Body of pancreas (tissue), 4 donors: ENCODE measurements around the gene EHBP1. TPM values are rescaled to one million over a fixed set of nuclear protein-coding genes. Genes with fewer than 3 reads are reported as not detected.

Source experiments
- ATAC-seq: fragments of 150-250 bp; one replicate; pipeline ENCODE4 v1.9.1; 2016
- DNase-seq, 4 donors: peaks; one replicate each; pipeline ENCODE4 v3.0.0-alpha.2; 2019
- H3K27ac ChIP-seq, 4 donors: fragments of 200-600 bp; sonication (generic); 1 replicate in 3 of 4; 2 replicates in 1 of 4; pipeline versions ENCODE4 v1.5.1 to v1.6.1; 2016 to 2019; ENCODE audit warnings: mild to moderate bottlenecking in 1 of 4, mixed read lengths in 1 of 4, moderate library complexity in 1 of 4
- H3K27me3 ChIP-seq, 2 donors: fragments of 200-600 bp; sonication (generic); one replicate each; pipeline ENCODE4 v1.6.0; 2016; ENCODE audit warnings: mild to moderate bottlenecking in 1 of 2
- H3K36me3 ChIP-seq, 2 donors: fragments of 200-600 bp; sonication (generic); replicated peaks in 1 of 2; 2 replicates each; pipeline ENCODE4 v1.5.1; 2016; ENCODE audit warnings: low read depth in 2 of 2; ENCODE audit not compliant: insufficient read depth in 1 of 2
- H3K4me1 ChIP-seq: fragments of 200-600 bp; sonication (generic); one replicate; pipeline ENCODE4 v1.6.0; 2016
- H3K4me3 ChIP-seq, 2 donors: fragments of 200-600 bp; sonication (generic); 1 replicate in 1 of 2; 2 replicates in 1 of 2; pipeline ENCODE4 v1.5.1; 2016 to 2019
- H3K9me3 ChIP-seq, 3 donors: fragments of 200-600 bp; sonication (generic); 1 replicate in 2 of 3; 2 replicates in 1 of 3; pipeline ENCODE4 v1.5.1; 2016
- CTCF ChIP-seq, 7 experiments: fragments of 450-650 bp in 4 of 7; fragments of 200-600 bp in 3 of 7; sonication (generic) in 3 of 7; IDR thresholded peaks; one replicate each; pipeline ENCODE4 v1.5.1; 2016 to 2019; ENCODE audit warnings: antibody characterized with exemption in 7 of 7
- POLR2A ChIP-seq, 3 donors: fragments of 450-650 bp; IDR thresholded peaks; one replicate each; pipeline ENCODE4 v1.6.1; 2016; ENCODE audit warnings: antibody characterized with exemption in 3 of 3, mild to moderate bottlenecking in 2 of 3
- WGBS, 2 donors: methylation state at CpG; one replicate each; pipeline ENCODE4 v1.1.5; 2017; 5-methylcytosine and 5-hydroxymethylcytosine counted together
- intact Hi-C: fragments of 100-400 bp; cut with DNase I; formaldehyde crosslinking; loops from one replicate; pipeline ENCODE4 v1.15.1; 2023
- total RNA-seq, 2 donors: library from RNA; depleted of rRNA; stranded (reverse); fragments of >200 nt; gene quantifications; one replicate each; pipeline ENCODE4 v1.1.0, GENCODE V29; 2016

EHBP1 gene
- total RNA-seq, 2 donors from 2014 or later, result 43.6 to 45.8 TPM

- Histone ChIP-seq H3K4me1 (no peaks in the 10 kb centered on the region), H3K4me3 (no peak overlapping the region), H3K27me3 (no peaks in the 10 kb centered on the region), H3K27ac (no peak overlapping the region), H3K9me3 (no peaks in the 10 kb centered on the region), H3K36me3 (no peaks in the 10 kb centered on the region)
- no peak for ATAC-seq
- no peak for DNase-seq
- TF ChIP-seq CTCF (IDR thresholded peaks at IDR 0.05), result no peak
- TF ChIP-seq POLR2A (IDR thresholded peaks at IDR 0.05), result no peak
- intact Hi-C loops, result no loop called here
Measured at GRCh38 chr2:63007813-63008458, 302.4 kb downstream of the EHBP1 start.

- intact Hi-C loops, result no loop called here
- no peak overlapping the region for H3K4me3 ChIP-seq
- no peak for ATAC-seq
Measured at GRCh38 chr2:63008838-63009237, 303.3 kb downstream of the EHBP1 start.

GRCh38 chr2:63009490-63009889, 304.0 kb downstream of the EHBP1 start:
- Histone ChIP-seq H3K27ac (no peak overlapping the region), H3K36me3 (no peaks in the 10 kb centered on the region), H3K4me3 (no peak overlapping the region), H3K9me3 (no peaks in the 10 kb centered on the region), H3K27me3 (no peaks in the 10 kb centered on the region), H3K4me1 (no peaks in the 10 kb centered on the region)
- ATAC-seq, result no peak
- DNase-seq, result no peak
- intact Hi-C loops, result no loop called here
- TF ChIP-seq POLR2A (IDR thresholded peaks at IDR 0.05) (no peak), CTCF (IDR thresholded peaks at IDR 0.05) (no peak)

More at GRCh38 chr2:63008838-63009237, 303.3 kb downstream of the EHBP1 start:
- Histone ChIP-seq H3K27me3 (no peaks in the 10 kb centered on the region), H3K4me1 (no peaks in the 10 kb centered on the region), H3K9me3 (no peaks in the 10 kb centered on the region), H3K27ac (no peak overlapping the region), H3K36me3 (no peaks in the 10 kb centered on the region)
- TF ChIP-seq POLR2A (IDR thresholded peaks at IDR 0.05) (no peak), CTCF (IDR thresholded peaks at IDR 0.05) (no peak)
- 93 to 97% methylated on average over 1 of the region's 1 CpG for WGBS, 2 donors
- no peak for DNase-seq

GRCh38 chr2:63012541-63012940, 307.0 kb downstream of the EHBP1 start:
- intact Hi-C loops, result no loop called here
- 91 to 94% methylated on average over 1 of the region's 1 CpG for WGBS, 2 donors

More at GRCh38 chr2:63012541-63012940, 307.0 kb downstream of the EHBP1 start:
- H3K9me3 ChIP-seq, result no peaks in the 10 kb centered on the region
- H3K4me3 ChIP-seq, result no peak overlapping the region
- no peak overlapping the region for H3K27ac ChIP-seq
- TF ChIP-seq POLR2A (IDR thresholded peaks at IDR 0.05), result no peak
- TF ChIP-seq CTCF (IDR thresholded peaks at IDR 0.05), result no peak
- H3K36me3 ChIP-seq, result no peaks in the 10 kb centered on the region
- no peak for ATAC-seq
- DNase-seq, result no peak
- no peaks in the 10 kb centered on the region for H3K4me1 ChIP-seq
- no peaks in the 10 kb centered on the region for H3K27me3 ChIP-seq
